ENCODE measurements around the gene C2orf74.

DNA sequence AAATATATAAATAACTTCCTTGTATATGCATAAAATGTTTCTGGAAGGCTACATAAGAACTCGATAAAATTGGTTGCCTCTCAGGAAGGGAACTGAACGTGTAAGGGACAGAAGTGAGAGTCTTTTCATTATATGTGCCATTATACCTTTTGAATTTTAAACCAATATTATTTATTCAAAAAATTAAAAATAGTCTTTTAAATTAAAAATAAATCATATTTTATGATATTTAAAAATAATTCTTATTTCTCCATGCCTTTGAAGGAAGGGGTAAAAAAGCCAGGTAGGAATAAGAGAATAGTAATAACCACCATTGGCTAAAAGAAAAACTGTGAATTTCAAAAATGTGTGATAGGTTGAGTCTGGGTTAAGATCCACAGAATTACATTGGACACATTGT is 45.7 kb upstream of the C2orf74 start:
- no peak for TF ChIP-seq POLR2A (IDR thresholded peaks at IDR 0.05)
- TF ChIP-seq, protein P1, sequence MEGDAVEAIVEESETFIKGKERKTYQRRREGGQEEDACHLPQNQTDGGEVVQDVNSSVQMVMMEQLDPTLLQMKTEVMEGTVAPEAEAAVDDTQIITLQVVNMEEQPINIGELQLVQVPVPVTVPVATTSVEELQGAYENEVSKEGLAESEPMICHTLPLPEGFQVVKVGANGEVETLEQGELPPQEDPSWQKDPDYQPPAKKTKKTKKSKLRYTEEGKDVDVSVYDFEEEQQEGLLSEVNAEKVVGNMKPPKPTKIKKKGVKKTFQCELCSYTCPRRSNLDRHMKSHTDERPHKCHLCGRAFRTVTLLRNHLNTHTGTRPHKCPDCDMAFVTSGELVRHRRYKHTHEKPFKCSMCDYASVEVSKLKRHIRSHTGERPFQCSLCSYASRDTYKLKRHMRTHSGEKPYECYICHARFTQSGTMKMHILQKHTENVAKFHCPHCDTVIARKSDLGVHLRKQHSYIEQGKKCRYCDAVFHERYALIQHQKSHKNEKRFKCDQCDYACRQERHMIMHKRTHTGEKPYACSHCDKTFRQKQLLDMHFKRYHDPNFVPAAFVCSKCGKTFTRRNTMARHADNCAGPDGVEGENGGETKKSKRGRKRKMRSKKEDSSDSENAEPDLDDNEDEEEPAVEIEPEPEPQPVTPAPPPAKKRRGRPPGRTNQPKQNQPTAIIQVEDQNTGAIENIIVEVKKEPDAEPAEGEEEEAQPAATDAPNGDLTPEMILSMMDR (IDR thresholded peaks at IDR 0.05 in 8 of 11, conservative IDR thresholded peaks at IDR 0.05 in 3 of 11): no peak
